Stimulated activated naive B cell treated with anti-CD40 and anti-IgM and Interleukin-4, amounts not matched to agents 10 μg/mL and 1 μg/mL and 100 μg/mL, for 72 hours (primary cell): ENCODE measurements around the gene TRABD2A.
A peak's percentile ranks its signal among the peaks of the same experiment; 100 is the strongest.
"Not testable (repeated sequence)": the region's sequence is repeated elsewhere in the genome, so short reads cannot be mapped to it uniquely, and the experiment has no call there.

Experiments
- ATAC-seq, 2 donors: fragments of 150-1000 bp; cut with Tn5 transposase; replicated peaks; 2 replicates each; pipeline ENCODE4 v1.10.0; 2021; ENCODE audit warnings: moderate library complexity in 1 of 2
- DNase-seq: peaks from one replicate; pipeline ENCODE4 v3.0.0; 2021
- H3K27ac Mint-ChIP-seq: one replicate; pipeline ENCODE4 v1.8.0; 2022; ENCODE audit warnings: mild to moderate bottlenecking, mixed read lengths
- H3K27me3 Mint-ChIP-seq, 2 donors: one replicate each; pipeline ENCODE4 v1.8.0; 2022; ENCODE audit warnings: mixed read lengths in 2 of 2
- H3K36me3 Mint-ChIP-seq, 2 donors: one replicate each; pipeline ENCODE4 v1.8.0; 2022; ENCODE audit warnings: mixed read lengths in 2 of 2, mild to moderate bottlenecking in 1 of 2
- H3K4me1 Mint-ChIP-seq, 2 donors: one replicate each; pipeline ENCODE4 v1.8.0; 2022; ENCODE audit warnings: mixed read lengths in 2 of 2, mild to moderate bottlenecking in 1 of 2
- H3K4me3 Mint-ChIP-seq, 2 donors: one replicate each; pipeline ENCODE4 v1.8.0; 2022; ENCODE audit warnings: mild to moderate bottlenecking in 2 of 2, mixed read lengths in 2 of 2, moderate library complexity in 1 of 2
- H3K9me3 Mint-ChIP-seq, 2 donors: one replicate each; pipeline ENCODE4 v1.8.0; 2022; ENCODE audit warnings: mixed read lengths in 2 of 2, mild to moderate bottlenecking in 1 of 2

The TRABD2A gene

DNA sequence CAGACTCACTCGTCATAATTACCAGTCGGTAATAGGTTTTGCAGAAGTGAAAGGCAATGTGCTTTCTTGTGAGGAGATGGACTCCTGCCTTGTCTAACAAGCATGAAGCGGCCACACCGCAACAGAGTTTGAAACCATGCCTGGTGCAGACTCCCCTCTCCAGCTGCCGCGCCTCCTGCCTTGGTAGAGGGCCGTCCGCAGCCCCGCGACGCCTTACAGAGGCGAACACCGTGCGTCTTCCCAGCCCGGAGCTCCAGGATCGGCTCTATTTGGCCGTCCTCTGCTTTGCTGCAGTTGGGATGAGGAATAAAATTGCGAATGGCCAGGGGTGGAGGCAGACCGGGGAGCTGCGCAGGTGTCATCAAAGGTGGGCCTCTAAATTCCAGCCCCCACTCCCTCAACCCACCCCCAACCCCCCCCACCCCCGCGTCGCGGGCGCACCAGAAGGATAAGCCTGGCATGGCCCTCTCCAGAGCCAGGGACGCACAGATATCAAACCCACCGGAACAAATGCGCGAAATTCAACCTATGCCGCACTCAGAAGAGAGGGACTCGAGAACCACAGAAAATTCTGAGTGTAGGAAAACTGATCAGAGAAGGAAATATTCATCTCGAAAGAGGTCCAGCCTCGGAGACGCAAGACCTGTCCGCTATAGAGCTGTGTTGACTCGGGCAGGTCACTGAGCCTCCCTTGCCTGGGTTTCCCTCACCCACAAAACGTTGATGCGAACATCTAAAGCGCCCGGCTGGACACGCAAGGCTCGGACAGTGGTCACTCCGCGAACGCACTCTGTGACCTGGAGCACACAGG lies 1.1 kb downstream of the TRABD2A start:
- Mint-ChIP-seq H3K27me3 (peaks cover 0 to 3% of the 10 kb centered on the region in 2 donors), H3K4me1 (peaks cover 29 to 50% of the 10 kb centered on the region in 2 donors), H3K4me3 (peak overlapping the region; percentile 90 to 93), H3K36me3 (peaks cover 2 to 6% of the 10 kb centered on the region in 2 donors), H3K9me3 (no peaks in the 10 kb centered on the region), H3K27ac (peak overlapping the region; percentile 90)
- ATAC-seq = peak; percentile 78 to 80
- DNase-seq = peak; percentile 62

DNA sequence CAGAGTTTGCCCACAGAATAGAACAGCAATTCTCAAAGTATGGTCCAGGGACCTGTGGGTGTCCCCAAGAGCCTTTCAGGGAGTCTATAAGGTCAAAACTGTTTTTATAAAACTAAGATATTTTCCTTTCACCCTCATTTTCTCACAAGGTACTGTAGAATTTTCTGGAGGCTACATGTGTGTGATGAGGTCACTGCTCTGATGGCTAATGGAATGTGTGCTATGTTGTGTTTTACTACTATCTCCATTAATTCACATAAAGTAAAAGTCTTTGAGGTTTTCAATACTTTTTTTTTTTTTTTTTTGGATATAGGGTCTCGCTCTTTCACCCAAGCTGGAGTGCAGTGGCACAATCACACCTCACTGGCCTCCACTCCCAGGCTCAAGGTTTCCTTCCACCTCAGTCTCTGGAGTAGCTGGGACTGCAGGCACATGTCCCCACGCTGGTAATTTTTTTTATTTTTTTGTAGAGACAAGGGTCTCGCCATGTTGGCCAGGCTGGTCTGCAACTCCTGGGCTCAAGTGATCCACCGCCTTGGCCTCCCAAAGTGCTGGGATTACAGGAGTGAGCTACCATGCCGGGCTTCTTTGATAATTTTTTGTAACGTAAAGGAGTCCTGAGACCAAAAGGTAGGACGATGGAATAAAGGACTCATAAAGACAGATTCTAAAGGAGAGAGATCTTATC lies 1.8 kb downstream of the TRABD2A start:
- no peaks in the 10 kb centered on the region for H3K9me3 Mint-ChIP-seq
- H3K27me3 Mint-ChIP-seq = peaks cover 0 to 3% of the 10 kb centered on the region in 2 donors
- H3K36me3 Mint-ChIP-seq = peaks cover 2 to 9% of the 10 kb centered on the region in 2 donors
- no peak for DNase-seq
- H3K27ac Mint-ChIP-seq = no peak overlapping the region
- ATAC-seq = no peak
- H3K4me1 Mint-ChIP-seq = peaks cover 31 to 55% of the 10 kb centered on the region in 2 donors
- peak overlapping the region; percentile 90 to 93 for H3K4me3 Mint-ChIP-seq

DNA sequence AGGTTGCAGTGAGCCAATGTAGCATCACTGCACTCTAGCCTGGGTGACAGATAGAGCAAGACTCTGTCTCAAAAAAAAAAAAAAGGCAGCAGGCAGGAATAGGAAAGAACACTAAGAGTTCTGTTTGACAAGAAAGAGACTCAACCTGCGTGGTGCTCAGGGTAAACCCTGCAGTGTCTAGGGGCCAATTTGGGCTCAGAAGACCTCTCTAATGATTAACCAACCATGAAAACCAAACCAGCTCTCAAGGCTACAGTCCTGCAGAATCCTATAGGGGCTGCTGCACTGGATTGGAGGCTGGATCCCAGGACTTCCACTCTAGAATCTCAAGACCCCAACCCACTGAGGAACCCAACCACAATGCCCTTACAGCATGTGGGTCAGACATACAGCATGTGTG lies 2.4 kb downstream of the TRABD2A start:
- Mint-ChIP-seq H3K27me3 (peaks cover 0 to 3% of the 10 kb centered on the region in 2 donors), H3K4me3 (no peak overlapping the region), H3K9me3 (no peaks in the 10 kb centered on the region), H3K4me1 (peaks cover 31 to 55% of the 10 kb centered on the region in 2 donors), H3K27ac (no peak overlapping the region), H3K36me3 (peaks cover 2 to 9% of the 10 kb centered on the region in 2 donors)
- ATAC-seq (no peak), DNase-seq (no peak)

DNA sequence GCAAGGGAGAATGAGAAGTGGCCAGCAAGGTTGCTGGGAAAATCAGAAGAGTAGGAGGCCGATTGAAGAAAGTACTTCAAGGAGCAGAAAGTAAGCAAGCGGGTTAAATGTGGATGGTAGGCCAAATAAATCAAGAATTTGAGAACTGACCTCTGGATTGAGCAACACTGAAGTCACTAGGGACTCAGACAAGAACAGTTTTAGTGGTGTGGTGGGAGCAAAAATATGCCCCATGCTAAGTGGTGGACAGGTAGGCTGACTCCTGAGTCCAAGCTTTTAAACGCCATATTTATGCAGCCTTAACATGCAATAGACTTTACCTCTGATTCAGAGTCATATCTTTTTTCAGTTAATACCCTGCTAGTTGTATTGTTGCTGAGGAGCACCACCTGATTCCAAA lies 4.5 kb downstream of the TRABD2A start:
- ATAC-seq (no peak), DNase-seq (no peak)
- no peaks in the 10 kb centered on the region for H3K9me3 Mint-ChIP-seq
- peaks cover 0 to 3% of the 10 kb centered on the region in 2 donors for H3K27me3 Mint-ChIP-seq
- H3K36me3 Mint-ChIP-seq = peaks cover 2 to 9% of the 10 kb centered on the region in 2 donors
- peaks cover 25 to 43% of the 10 kb centered on the region in 2 donors for H3K4me1 Mint-ChIP-seq
- H3K4me3 Mint-ChIP-seq = no peak overlapping the region
- H3K27ac Mint-ChIP-seq = no peak overlapping the region

DNA sequence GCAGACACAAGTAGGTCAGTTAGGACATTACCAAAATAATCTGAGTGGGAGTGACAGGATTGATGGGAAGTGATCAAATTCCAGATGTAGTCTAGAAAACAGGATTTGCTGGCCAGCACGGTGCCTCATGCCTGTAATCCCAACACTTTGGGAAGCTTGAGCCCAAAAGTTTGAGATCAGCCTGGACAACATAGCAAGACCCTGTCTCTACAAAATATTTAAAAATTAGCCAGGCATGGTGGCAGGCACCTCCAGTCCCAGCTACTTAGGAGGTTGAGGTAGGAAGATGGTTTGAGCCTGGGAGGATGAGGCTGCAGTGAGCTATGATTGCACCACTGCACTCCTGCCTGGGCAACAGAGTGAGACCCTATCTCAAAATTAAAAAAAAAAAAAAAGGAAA lies 5.3 kb downstream of the TRABD2A start:
- peaks cover 23 to 37% of the 10 kb centered on the region in 2 donors for H3K4me1 Mint-ChIP-seq
- ATAC-seq, H3K36me3 Mint-ChIP-seq, H3K27ac Mint-ChIP-seq, H3K9me3 Mint-ChIP-seq, H3K4me3 Mint-ChIP-seq, DNase-seq, H3K27me3 Mint-ChIP-seq: not testable (repeated sequence)

DNA sequence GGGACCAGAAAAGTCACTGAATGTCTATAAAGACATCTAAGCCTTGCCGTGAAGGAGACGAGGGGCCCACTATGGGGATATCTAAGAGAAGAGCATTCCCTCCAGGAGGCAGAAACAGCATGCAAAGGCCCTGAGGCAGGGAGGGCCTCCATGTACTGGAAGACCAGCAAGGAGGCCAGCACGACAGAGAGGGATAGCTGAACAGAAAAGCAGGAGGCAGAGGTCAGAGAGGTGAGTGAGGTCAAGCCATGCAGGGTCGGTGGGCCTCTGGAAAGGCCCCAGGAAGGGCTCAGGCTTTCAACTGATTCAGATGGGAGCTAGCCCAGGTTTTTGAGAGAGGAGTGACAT lies 5.7 kb downstream of the TRABD2A start:
- Mint-ChIP-seq H3K9me3 (no peaks in the 10 kb centered on the region), H3K27ac (no peak overlapping the region), H3K4me3 (no peak overlapping the region), H3K4me1 (peaks cover 24 to 37% of the 10 kb centered on the region in 2 donors), H3K27me3 (peaks cover 3 to 5% of the 10 kb centered on the region in 2 donors), H3K36me3 (peaks cover 7 to 13% of the 10 kb centered on the region in 2 donors)
- DNase-seq = no peak
- no peak for ATAC-seq

DNA sequence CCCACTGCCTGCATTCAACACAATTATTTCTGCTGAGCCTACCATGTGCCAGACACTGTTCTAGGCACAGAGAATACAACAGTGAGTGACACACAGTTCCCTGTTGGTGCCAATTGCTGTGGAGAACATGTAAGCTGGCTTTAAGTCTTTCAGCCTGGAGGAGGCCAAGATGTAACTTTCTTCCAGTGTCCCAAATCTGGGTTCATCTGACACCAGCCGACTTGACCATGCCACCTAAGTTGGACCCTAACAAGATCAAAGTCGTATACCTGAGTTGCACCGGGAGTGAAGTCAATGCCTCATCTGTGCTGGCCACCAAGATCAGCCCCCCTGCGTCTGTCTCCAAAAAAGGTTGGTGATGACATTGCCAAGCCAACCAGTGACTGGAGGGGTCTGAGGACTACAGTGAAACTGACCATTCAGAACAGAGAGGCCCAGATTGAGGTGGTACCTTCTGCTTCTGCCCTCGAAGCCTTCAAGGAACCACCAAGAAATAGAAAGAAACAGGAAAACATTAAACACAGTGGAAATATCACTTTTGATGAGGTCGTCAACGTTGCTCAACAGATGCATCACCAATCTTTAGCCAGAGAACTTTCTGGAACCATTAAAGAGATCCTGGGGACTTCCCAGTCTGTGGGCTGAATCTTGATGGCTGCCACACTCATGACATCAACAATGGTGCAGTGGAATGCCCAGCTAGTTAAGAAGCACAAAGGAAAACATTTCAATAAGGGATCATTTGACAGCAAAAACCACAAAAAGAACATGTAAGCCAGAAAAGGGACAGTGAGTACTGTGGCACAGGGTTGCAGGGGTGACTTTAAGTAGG lies 6.3 kb downstream of the TRABD2A start:
- H3K9me3 Mint-ChIP-seq = no peaks in the 10 kb centered on the region
- H3K36me3 Mint-ChIP-seq = peaks cover 10 to 16% of the 10 kb centered on the region in 2 donors
- DNase-seq (no peak), ATAC-seq (no peak)
- peaks cover 20 to 35% of the 10 kb centered on the region in 2 donors for H3K4me1 Mint-ChIP-seq
- no peak overlapping the region for H3K27ac Mint-ChIP-seq
- H3K4me3 Mint-ChIP-seq = no peak overlapping the region
- peaks cover 3 to 5% of the 10 kb centered on the region in 2 donors for H3K27me3 Mint-ChIP-seq

DNA sequence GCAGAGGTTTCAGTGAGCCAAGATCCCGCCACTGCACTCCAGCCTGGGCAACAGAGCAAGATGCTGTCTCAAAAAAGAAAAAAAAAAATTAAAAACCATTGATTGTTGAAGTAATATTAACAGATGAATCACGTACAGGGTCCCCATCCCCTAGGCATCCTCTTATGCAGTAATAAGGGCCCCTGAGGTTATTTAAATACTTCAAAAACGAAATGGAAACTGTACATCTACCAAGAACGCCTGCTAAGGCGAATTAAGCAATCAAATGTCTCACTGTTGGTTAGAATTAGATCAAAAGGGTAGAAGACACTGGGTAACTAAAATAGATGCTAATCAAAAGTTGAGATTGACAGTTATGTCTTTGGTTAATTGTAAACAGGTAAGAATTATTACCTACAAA lies 7.5 kb downstream of the TRABD2A start:
- Mint-ChIP-seq H3K4me1 (peaks cover 15 to 25% of the 10 kb centered on the region in 2 donors), H3K4me3 (no peak overlapping the region), H3K36me3 (peaks cover 10 to 16% of the 10 kb centered on the region in 2 donors), H3K27me3 (peaks cover 3 to 5% of the 10 kb centered on the region in 2 donors), H3K9me3 (no peaks in the 10 kb centered on the region), H3K27ac (no peak overlapping the region)
- DNase-seq (no peak), ATAC-seq (no peak)

DNA sequence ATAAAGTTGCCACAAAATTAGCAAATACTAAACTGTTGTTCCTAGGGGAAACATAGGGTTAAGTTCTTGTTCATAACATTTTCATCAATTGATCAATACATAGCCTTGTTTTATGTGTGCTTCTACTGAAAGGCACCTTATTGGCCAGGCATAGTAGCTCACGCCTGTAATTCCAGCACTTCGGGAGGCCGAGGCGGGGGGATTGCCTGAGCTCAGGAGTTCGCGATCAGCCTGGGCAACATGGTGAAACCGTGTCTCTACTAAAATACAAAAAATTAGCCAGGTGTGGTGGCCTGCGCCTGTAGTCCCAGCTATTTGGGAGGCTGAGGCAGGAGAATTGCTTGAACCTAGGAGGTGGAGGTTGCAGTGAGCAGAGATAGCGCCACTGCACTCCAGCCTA lies 8.2 kb downstream of the TRABD2A start:
- H3K27ac Mint-ChIP-seq, H3K4me3 Mint-ChIP-seq, DNase-seq, H3K9me3 Mint-ChIP-seq, ATAC-seq, H3K27me3 Mint-ChIP-seq: not testable (repeated sequence)
- Mint-ChIP-seq H3K4me1 (peaks cover 12 to 19% of the 10 kb centered on the region in 2 donors), H3K36me3 (peaks cover 10 to 16% of the 10 kb centered on the region in 2 donors)

DNA sequence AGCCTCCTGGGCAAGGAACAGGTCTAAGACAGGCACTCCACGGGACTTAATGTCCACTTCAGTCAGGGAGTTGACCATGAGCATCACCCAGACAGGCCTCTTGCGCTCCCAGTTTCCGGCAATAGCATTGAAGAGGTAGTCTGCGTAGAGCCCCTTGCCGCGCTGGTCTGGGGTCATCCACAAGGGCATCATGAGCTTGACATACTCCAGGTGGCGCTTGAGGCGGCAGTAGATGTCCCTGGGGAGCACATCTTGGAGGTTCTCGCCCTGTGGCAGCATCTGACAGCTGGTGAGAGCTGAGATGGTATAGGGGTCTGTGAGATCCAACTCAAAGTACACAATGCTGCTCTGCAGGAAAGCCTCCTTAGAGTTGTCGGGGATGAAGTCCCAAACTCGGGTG lies 10.6 kb downstream of the TRABD2A start:
- ATAC-seq (no peak), DNase-seq (no peak)
- peaks cover 10 to 23% of the 10 kb centered on the region in 2 donors for H3K4me1 Mint-ChIP-seq
- H3K4me3 Mint-ChIP-seq = no peak overlapping the region
- H3K36me3 Mint-ChIP-seq = peaks cover 10 to 15% of the 10 kb centered on the region in 2 donors
- no peaks in the 10 kb centered on the region for H3K9me3 Mint-ChIP-seq
- H3K27me3 Mint-ChIP-seq = peaks cover 0 to 5% of the 10 kb centered on the region in 2 donors
- H3K27ac Mint-ChIP-seq = no peak overlapping the region

DNA sequence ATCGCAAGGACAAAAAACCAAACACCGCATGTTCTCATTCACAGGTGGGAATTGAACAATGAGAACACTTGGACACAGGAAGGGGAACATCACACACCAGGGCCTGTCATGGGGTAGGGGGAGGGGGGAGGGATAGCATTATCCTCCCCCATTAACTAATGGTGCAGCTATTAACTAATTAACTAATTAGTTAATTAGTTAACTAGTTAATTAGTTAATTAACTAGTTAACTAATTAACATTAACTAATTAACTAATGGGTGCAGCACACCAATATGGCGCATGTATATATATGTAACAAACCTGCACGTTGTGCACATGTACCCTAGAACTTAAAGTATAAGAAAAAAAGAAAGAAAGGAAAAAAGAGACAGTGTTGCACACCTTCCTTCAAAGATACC lies 12.6 kb downstream of the TRABD2A start:
- H3K27me3 Mint-ChIP-seq, H3K36me3 Mint-ChIP-seq, ATAC-seq, H3K9me3 Mint-ChIP-seq, H3K4me3 Mint-ChIP-seq, DNase-seq, H3K27ac Mint-ChIP-seq: not testable (repeated sequence)
- H3K4me1 Mint-ChIP-seq = peaks cover 10 to 23% of the 10 kb centered on the region in 2 donors

DNA sequence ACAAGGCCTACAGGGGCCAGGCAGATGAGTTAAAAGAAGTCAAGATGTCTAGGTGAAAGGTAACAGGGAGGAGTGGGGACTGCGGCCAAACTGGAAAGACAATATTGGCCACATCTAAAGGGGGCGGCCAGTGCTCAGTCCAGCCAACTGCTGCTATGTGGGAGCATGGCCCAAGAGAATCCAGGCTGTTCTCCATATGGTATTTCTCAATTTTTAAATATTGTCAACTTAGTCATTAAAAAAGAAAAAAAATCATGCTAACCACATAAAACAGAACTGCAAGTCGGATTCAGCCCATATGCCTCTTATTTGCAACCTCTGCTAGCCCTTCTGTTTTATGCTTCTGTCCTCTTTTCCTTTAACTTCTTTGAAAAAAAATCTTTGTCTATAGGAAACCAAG lies 14.8 kb downstream of the TRABD2A start:
- Mint-ChIP-seq H3K4me1 (peaks cover 10 to 23% of the 10 kb centered on the region in 2 donors), H3K4me3 (no peak overlapping the region), H3K27me3 (peaks cover 0 to 5% of the 10 kb centered on the region in 2 donors), H3K36me3 (peaks cover 7 to 8% of the 10 kb centered on the region in 2 donors), H3K9me3 (no peaks in the 10 kb centered on the region), H3K27ac (no peak overlapping the region)
- no peak for ATAC-seq
- DNase-seq = no peak

DNA sequence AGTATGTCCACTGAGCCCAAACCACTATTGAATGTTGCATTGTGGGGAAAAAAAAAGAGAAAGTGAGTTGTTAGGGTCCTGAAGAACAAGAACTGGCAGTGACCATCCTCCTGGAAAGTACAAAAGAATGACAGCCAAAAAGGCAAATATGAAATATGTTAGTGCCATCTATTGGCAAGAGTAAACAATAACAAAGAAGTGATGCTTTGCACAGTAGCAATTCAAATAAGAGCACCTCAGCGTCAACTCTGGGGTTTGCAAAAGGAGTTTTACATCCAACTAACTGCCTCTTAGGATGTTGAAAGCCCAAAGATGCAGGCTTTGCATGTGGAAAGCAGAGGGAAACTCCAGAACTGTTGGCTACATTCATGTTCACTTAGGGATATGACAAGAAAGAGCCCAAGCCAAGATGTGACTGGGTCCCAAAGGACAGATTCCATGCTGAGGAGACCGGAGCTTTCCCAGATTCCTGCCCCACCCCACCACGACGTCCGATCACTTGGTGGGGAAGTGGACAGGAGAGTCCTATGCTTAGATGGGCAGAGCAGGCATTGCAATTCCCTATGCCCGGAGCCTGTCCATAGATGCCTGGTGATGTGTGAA lies 15.6 kb downstream of the TRABD2A start:
- no peak overlapping the region for H3K4me3 Mint-ChIP-seq
- H3K9me3 Mint-ChIP-seq = no peaks in the 10 kb centered on the region
- no peak overlapping the region for H3K27ac Mint-ChIP-seq
- H3K27me3 Mint-ChIP-seq = peaks cover 0 to under 1% of the 10 kb centered on the region in 2 donors
- DNase-seq (no peak), ATAC-seq (peak; percentile 68 to 75)
- H3K36me3 Mint-ChIP-seq = peaks cover 4% of the 10 kb centered on the region in 2 donors
- peaks cover 7 to 19% of the 10 kb centered on the region in 2 donors for H3K4me1 Mint-ChIP-seq

DNA sequence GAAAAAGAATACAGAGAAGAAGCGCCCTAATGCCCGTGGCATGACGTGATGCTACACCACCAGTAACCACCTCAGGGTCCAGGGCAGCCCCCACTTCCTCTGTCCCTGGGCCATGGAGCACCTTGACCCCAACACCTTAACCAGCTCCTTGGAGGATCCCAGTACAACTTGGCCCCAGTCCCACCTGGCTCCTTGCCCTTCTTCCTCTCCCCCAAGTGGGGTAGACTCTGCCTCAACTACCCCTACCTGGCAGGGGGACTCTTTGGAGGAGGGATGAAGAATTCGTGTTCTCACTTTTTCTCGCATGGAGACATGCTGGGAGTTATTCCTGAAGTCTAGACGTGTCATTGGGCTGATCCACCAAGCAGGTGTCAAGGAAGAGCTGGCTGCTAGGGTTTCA lies 18.9 kb downstream of the TRABD2A start:
- DNase-seq (no peak), ATAC-seq (no peak)
- H3K27ac Mint-ChIP-seq = no peak overlapping the region
- no peaks in the 10 kb centered on the region for H3K27me3 Mint-ChIP-seq
- peaks cover 14 to 35% of the 10 kb centered on the region in 2 donors for H3K4me1 Mint-ChIP-seq
- no peaks in the 10 kb centered on the region for H3K9me3 Mint-ChIP-seq
- no peak overlapping the region for H3K4me3 Mint-ChIP-seq
- H3K36me3 Mint-ChIP-seq = peaks cover 0 to 1% of the 10 kb centered on the region in 2 donors
